HepG2 (cell line): ENCODE results near the gene ADI1. TPM values are rescaled to one million over a fixed set of nuclear protein-coding genes. Genes with fewer than 3 reads are reported as not detected.

ENCODE experiments used
- ATAC-seq: fragments of 200-7000 bp; cut with Tn5 transposase; 3 replicates; pipeline ENCODE4 v1.9.1; 2020; ENCODE audit warnings: mild to moderate bottlenecking, moderate library complexity
- BruUV-seq: library from RNA; stranded (reverse); fragments of 400-500 nt; replicated peaks from 2 replicates; lab custom pipeline; 2021; lab: Mats Ljungman, UMichigan
- CTCF ChIA-PET: fragments of 300-600 bp; formaldehyde crosslinking; extraction: SDS; loops from one replicate; lab custom pipeline; 2021; ENCODE audit warnings: low total read pairs, inconsistent platforms, low intra/inter-chr PET ratio; lab: Yijun Ruan, JAX
- POLR2A ChIA-PET: fragments of 350-600 bp; sonication (Branson Sonifier 250); formaldehyde crosslinking; loops from one replicate; lab custom pipeline; 2020; ENCODE audit warnings: antibody characterized with exemption, inconsistent platforms; lab: Yijun Ruan, JAX
- DNase-seq: peaks from one replicate; pipeline ENCODE4 v3.0.0-alpha.2; 2015; ENCODE audit warnings: low spot score
- FAIRE-seq: peaks from 3 replicates; lab custom pipeline; 2011; peaks lifted over from hg19 to GRCh38; lab: Jason Lieb, UNC
- H2AFZ ChIP-seq: one replicate; pipeline ENCODE4 v1.6.1; 2011; ENCODE audit warnings: low read length, inconsistent platforms
- H3K27ac ChIP-seq: fragments of 300-600 bp; 3 replicates; pipeline ENCODE4 v1.8.0; 2011; ENCODE audit warnings: mixed run types, mild to moderate bottlenecking, mixed read lengths, low read length, inconsistent platforms; ENCODE audit not compliant: insufficient read depth; ENCODE audit errors: extremely low read length
- H3K27me3 ChIP-seq, 2 experiments: fragments of 200-600 bp in 1 of 2; 2 replicates in 1 of 2; 3 replicates in 1 of 2; pipeline versions ENCODE4 v1.6.0 to v1.8.0; 2011; ENCODE audit warnings: low read length in 2 of 2, mild to moderate bottlenecking in 2 of 2, moderate library complexity in 2 of 2, inconsistent platforms in 1 of 2; ENCODE audit not compliant: insufficient read depth in 2 of 2, control insufficient read depth in 1 of 2
- H3K36me3 ChIP-seq, 2 experiments: fragments of 200-600 bp in 1 of 2; replicated peaks in 1 of 2; 2 replicates in 1 of 2; 3 replicates in 1 of 2; pipeline versions ENCODE4 v1.5.1 to v1.8.0; 2011; ENCODE audit warnings: low read length in 2 of 2, inconsistent platforms in 1 of 2; ENCODE audit not compliant: insufficient read depth in 2 of 2, control insufficient read depth in 1 of 2
- H3K4me1 ChIP-seq: 2 replicates; pipeline ENCODE4 v1.5.1; 2012; ENCODE audit warnings: low read length, inconsistent platforms; ENCODE audit not compliant: insufficient read depth
- H3K4me2 ChIP-seq: 2 replicates; pipeline ENCODE4 v1.6.0; 2011; ENCODE audit warnings: low read depth, low read length, inconsistent platforms
- H3K4me3 ChIP-seq, 3 experiments: fragments of 200-600 bp in 1 of 3; sonication (generic), shearing (Covaris generic) in 1 of 3; replicated peaks in 1 of 3; 2 replicates each; pipeline ENCODE4 v1.5.1; 2011 to 2016; ENCODE audit warnings: low read length in 3 of 3, inconsistent platforms in 2 of 3, low read depth in 2 of 3, mild to moderate bottlenecking in 2 of 3, control low read depth in 1 of 3, mixed read lengths in 1 of 3; ENCODE audit not compliant: insufficient read depth in 1 of 3
- H3K79me2 ChIP-seq: one replicate; pipeline ENCODE4 v1.6.1; 2011; ENCODE audit warnings: low read length, inconsistent platforms; ENCODE audit not compliant: insufficient read depth
- H3K9ac ChIP-seq: 2 replicates; pipeline ENCODE4 v1.6.0; 2011; ENCODE audit warnings: mild to moderate bottlenecking, low read depth, low read length, inconsistent platforms; ENCODE audit not compliant: insufficient read depth
- H3K9me3 ChIP-seq: 2 replicates; pipeline ENCODE4 v1.5.1; 2012; ENCODE audit warnings: mild to moderate bottlenecking, low read length
- H4K20me1 ChIP-seq: 2 replicates; pipeline ENCODE4 v1.6.0; 2011; ENCODE audit warnings: inconsistent platforms, mild to moderate bottlenecking, low read length, moderate library complexity; ENCODE audit not compliant: insufficient read depth
- AGO2 ChIP-seq: fragments of 200-400 bp; formaldehyde crosslinking; optimal IDR thresholded peaks from 2 replicates; pipeline ENCODE3; 2017; ENCODE audit warnings: mild to moderate bottlenecking, low read depth, low read length, moderate library complexity
- EED ChIP-seq: sonication (generic); formaldehyde crosslinking; IDR thresholded peaks from 2 replicates; pipeline ENCODE4 v1.5.0; 2020; ENCODE audit warnings: mild to moderate bottlenecking, missing genetic modification reagents
- ZBTB34 ChIP-seq: sonication (generic); formaldehyde crosslinking; IDR thresholded peaks from 2 replicates; pipeline ENCODE4 v1.8.0; 2022; ENCODE audit warnings: mild to moderate bottlenecking, missing genetic modification reagents
- ZC3H13 ChIP-seq: sonication (generic); formaldehyde crosslinking; IDR thresholded peaks from 2 replicates; pipeline ENCODE4 v1.8.1; 2023; ENCODE audit warnings: mild to moderate bottlenecking, missing genetic modification reagents, moderate library complexity
- WGBS: methylation state at CpG from one replicate; pipeline ENCODE4 v1.1.6; 2017; ENCODE audit warnings: low lambda C conversion rate; 5-methylcytosine and 5-hydroxymethylcytosine counted together
- in situ Hi-C: cut with HindIII; loops from 2 replicates; pipeline ENCODE4 v1.10.0; 2017; ENCODE audit warnings: low pct_unique_long_range_greater_than_20kb; ENCODE audit not compliant: extremely low pct_ligation_motif_present
- intact Hi-C: fragments of 100-400 bp; cut with micrococcal nuclease; formaldehyde crosslinking; loops from one replicate; pipeline ENCODE4 v1.10.0; 2022; ENCODE audit not compliant: unreplicated experiment
- polyA plus RNA-seq, 8 experiments: library from polyadenylated mRNA; depleted of rRNA in 3 of 8; stranded (reverse) in 7 of 8; unstranded in 1 of 8; fragments of >200 nt; fragmentation: Illumina TruSeq in 4 of 8; extraction: Trizol in 4 of 8; gene quantifications; 2 replicates each; pipeline versions ENCODE4 v1.2.1 to v1.2.3, GENCODE V29; 2011 to 2016; ENCODE audit warnings: low read depth in 4 of 8, missing spikeins in 1 of 8, mixed read lengths in 1 of 8; ENCODE audit not compliant: insufficient read depth in 1 of 8
- total RNA-seq, 5 experiments: library from RNA; depleted of rRNA; stranded (reverse); fragments of >200 nt; fragmentation: Illumina TruSeq; extraction: Trizol; gene quantifications; 2 replicates each; pipeline ENCODE4 v1.2.3, GENCODE V29; 2016; ENCODE audit warnings: low read depth in 1 of 5
- TF ChIP-seq, protein P1 (sequence below): sonication (generic); formaldehyde crosslinking; IDR thresholded peaks from 2 replicates; pipeline ENCODE4 v1.4.0; 2020; ENCODE audit warnings: missing genetic modification reagents

The ADI1 gene
- total and polyA plus RNA-seq, 2 of the 13 experiments (the other 11 are each of a cell fraction or from before 2014, with no cell fraction given), result 28.7 to 123 TPM

GRCh38 chr2:3479430-3480320, 39.7 kb downstream of the ADI1 start:
- Histone ChIP-seq H4K20me1 (no peaks in the 10 kb centered on the region), H2AFZ (no peak overlapping the region), H3K4me1 (peaks cover 34% of the 10 kb centered on the region), H3K27me3 (no peaks in the 10 kb centered on the region), H3K9me3 (no peaks in the 10 kb centered on the region), H3K4me2 (no peak overlapping the region), H3K4me3 (no peak overlapping the region), H3K36me3 (peaks cover 13 to 21% of the 10 kb centered on the region in 2 experiments; a peak in 4 of 5 replicates), H3K9ac (no peak overlapping the region), H3K27ac (no peak overlapping the region), H3K79me2 (no peaks in the 10 kb centered on the region)
- ATAC-seq, result no peak
- in situ Hi-C loops, result no loop called here
- no TSS peak for BruUV-seq
- WGBS, result 90% methylated on average over 31 of the region's 31 CpGs
- TF ChIP-seq ZBTB34 (CRISPR knock-in tag) (no peak), ZC3H13 (CRISPR knock-in tag) (0 out of 2 replicates have a peak, but pooled peaks have one; percentile 40), AGO2 (peak; percentile 37), EED (CRISPR knock-in tag) (peak; percentile 56; the same call in 1 of the 2 replicates)
- TF ChIP-seq, protein P1, sequence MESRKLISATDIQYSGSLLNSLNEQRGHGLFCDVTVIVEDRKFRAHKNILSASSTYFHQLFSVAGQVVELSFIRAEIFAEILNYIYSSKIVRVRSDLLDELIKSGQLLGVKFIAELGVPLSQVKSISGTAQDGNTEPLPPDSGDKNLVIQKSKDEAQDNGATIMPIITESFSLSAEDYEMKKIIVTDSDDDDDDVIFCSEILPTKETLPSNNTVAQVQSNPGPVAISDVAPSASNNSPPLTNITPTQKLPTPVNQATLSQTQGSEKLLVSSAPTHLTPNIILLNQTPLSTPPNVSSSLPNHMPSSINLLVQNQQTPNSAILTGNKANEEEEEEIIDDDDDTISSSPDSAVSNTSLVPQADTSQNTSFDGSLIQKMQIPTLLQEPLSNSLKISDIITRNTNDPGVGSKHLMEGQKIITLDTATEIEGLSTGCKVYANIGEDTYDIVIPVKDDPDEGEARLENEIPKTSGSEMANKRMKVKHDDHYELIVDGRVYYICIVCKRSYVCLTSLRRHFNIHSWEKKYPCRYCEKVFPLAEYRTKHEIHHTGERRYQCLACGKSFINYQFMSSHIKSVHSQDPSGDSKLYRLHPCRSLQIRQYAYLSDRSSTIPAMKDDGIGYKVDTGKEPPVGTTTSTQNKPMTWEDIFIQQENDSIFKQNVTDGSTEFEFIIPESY, result 0 out of 2 replicates have a peak, but pooled peaks have one; percentile 18
- DNase-seq, result no peak
- intact Hi-C loops, result no loop called here
- POLR2A ChIA-PET, result interaction anchor here (1.1 to 4.5 kb wide), 3 partner anchors 12 to 57 kb away, joined by 3 to 35 read pairs (median 21); no protein-coding TSS in a partner anchor
- CTCF ChIA-PET, result no interaction called here
- peak; percentile 12 for FAIRE-seq
